Endothelial cell of umbilical vein (primary cell): ENCODE measurements around the gene MADCAM1. TPM values are rescaled to one million over a fixed set of nuclear protein-coding genes. Genes with fewer than 3 reads are reported as not detected.

Source experiments
- BruUV-seq: library from RNA; stranded (reverse); fragments of 400-500 nt; replicated peaks from 2 replicates; lab custom pipeline; 2021; lab: Mats Ljungman, UMichigan
- CTCF ChIA-PET: fragments of 300-600, 350-600 bp; sonication (Branson Sonifier 250); formaldehyde crosslinking; loops from one replicate; lab custom pipeline; 2021; ENCODE audit warnings: antibody characterized with exemption, inconsistent platforms; lab: Charles Lee
- POLR2A ChIA-PET: fragments of 300-600, 350-600 bp; sonication (Branson Sonifier 250); formaldehyde crosslinking; loops from one replicate; lab custom pipeline; 2021; ENCODE audit warnings: antibody characterized with exemption, inconsistent platforms; lab: Charles Lee
- DNase-seq: peaks from one replicate; pipeline ENCODE4 v3.0.0-alpha.2; 2011; ENCODE audit warnings: low read depth, low spot score
- FAIRE-seq: peaks from 2 replicates; lab custom pipeline; 2011; peaks lifted over from hg19 to GRCh38; lab: Jason Lieb, UNC
- H2AFZ ChIP-seq: 2 replicates; pipeline ENCODE4 v1.6.0; 2012; ENCODE audit warnings: low read depth, low read length, control low read depth, inconsistent platforms
- H3K27ac ChIP-seq: 2 replicates; pipeline ENCODE4 v1.5.1; 2011; ENCODE audit warnings: low read depth, mild to moderate bottlenecking, control low read depth, low read length, moderate library complexity; ENCODE audit not compliant: insufficient read depth
- H3K27me3 ChIP-seq, 2 experiments: 2 replicates each; pipeline versions ENCODE4 v1.6.0 to v1.6.1; 2011; ENCODE audit warnings: low read length in 2 of 2, mixed read lengths in 1 of 2; ENCODE audit not compliant: control insufficient read depth in 2 of 2, insufficient read depth in 2 of 2
- H3K36me3 ChIP-seq, 2 experiments: 2 replicates in 1 of 2; 3 replicates in 1 of 2; pipeline ENCODE4 v1.5.1; 2011; ENCODE audit warnings: low read length in 2 of 2, mild to moderate bottlenecking in 1 of 2, moderate library complexity in 1 of 2; ENCODE audit not compliant: control insufficient read depth in 2 of 2, insufficient read depth in 2 of 2; ENCODE audit errors: extremely low read depth in 1 of 2
- H3K4me1 ChIP-seq: 3 replicates; pipeline ENCODE4 v1.5.1; 2011; ENCODE audit warnings: mild to moderate bottlenecking, low read length; ENCODE audit not compliant: control insufficient read depth, insufficient read depth; ENCODE audit errors: extremely low read depth
- H3K4me2 ChIP-seq: 2 replicates; pipeline ENCODE4 v1.6.1; 2011; ENCODE audit warnings: low read length, control low read depth, mixed read lengths; ENCODE audit not compliant: insufficient read depth
- H3K4me3 ChIP-seq, 3 experiments: fragments of 200-600 bp in 1 of 3; sonication (generic), shearing (Covaris generic) in 1 of 3; replicated peaks in 1 of 3; 2 replicates each; pipeline ENCODE4 v1.5.1; 2011 to 2016; ENCODE audit warnings: control low read depth in 3 of 3, low read length in 3 of 3, mild to moderate bottlenecking in 2 of 3, inconsistent platforms in 1 of 3, low read depth in 1 of 3, moderate library complexity in 1 of 3; ENCODE audit not compliant: insufficient read depth in 1 of 3
- H3K79me2 ChIP-seq: 2 replicates; pipeline ENCODE4 v1.6.0; 2012; ENCODE audit warnings: low read length, inconsistent platforms; ENCODE audit not compliant: control insufficient read depth, insufficient read depth
- H3K9ac ChIP-seq: replicated peaks from 2 replicates; pipeline ENCODE3; 2011; ENCODE audit warnings: low read length, control low read depth; ENCODE audit not compliant: insufficient read depth; ENCODE audit errors: extremely low read depth
- H3K9me1 ChIP-seq: replicated peaks from 3 replicates; pipeline ENCODE4 v1.6.0; 2011; ENCODE audit warnings: mild to moderate bottlenecking, low read length; ENCODE audit not compliant: control insufficient read depth, insufficient read depth; ENCODE audit errors: extremely low read depth
- H3K9me3 ChIP-seq: replicated peaks from 2 replicates; pipeline ENCODE4 v1.5.1; 2012; ENCODE audit warnings: low read length, inconsistent platforms; ENCODE audit not compliant: control insufficient read depth, insufficient read depth
- H4K20me1 ChIP-seq: replicated peaks from 2 replicates; pipeline ENCODE3; 2011; ENCODE audit warnings: mild to moderate bottlenecking, low read length; ENCODE audit not compliant: control insufficient read depth, insufficient read depth; ENCODE audit errors: extremely low read depth
- CTCF ChIP-seq, 2 donors: IDR thresholded peaks; 1 replicate in 1 of 2; 2 replicates in 1 of 2; pipeline ENCODE4 v1.5.1; 2011; ENCODE audit warnings: low read length in 2 of 2, mild to moderate bottlenecking in 2 of 2, moderate library complexity in 2 of 2, control low read depth in 1 of 2, inconsistent platforms in 1 of 2, low read depth in 1 of 2; ENCODE audit not compliant: insufficient read depth in 1 of 2; ENCODE audit errors: extremely low read depth in 1 of 2
- EZH2 ChIP-seq: IDR thresholded peaks from 2 replicates; pipeline ENCODE4 v1.6.1; 2012; ENCODE audit warnings: borderline replicate concordance, low read depth, mild to moderate bottlenecking, moderate library complexity, low read length, inconsistent platforms; ENCODE audit not compliant: severe bottlenecking
- FOS ChIP-seq: IDR thresholded peaks from 2 replicates; pipeline ENCODE4 v1.6.1; 2011; ENCODE audit warnings: mild to moderate bottlenecking, low read length, moderate library complexity, borderline replicate concordance; ENCODE audit not compliant: insufficient read depth
- GATA2 ChIP-seq: IDR thresholded peaks from 2 replicates; pipeline ENCODE4 v1.7.0; 2011; ENCODE audit warnings: low read depth, mild to moderate bottlenecking, moderate library complexity, mixed read lengths, low read length; ENCODE audit not compliant: insufficient read length, insufficient read depth
- JUN ChIP-seq: IDR thresholded peaks from 2 replicates; pipeline ENCODE4 v1.6.1; 2011; ENCODE audit warnings: borderline replicate concordance, low read depth; ENCODE audit not compliant: insufficient read length, insufficient read depth
- MAX ChIP-seq: IDR thresholded peaks from 2 replicates; pipeline ENCODE4 v1.6.1; 2011; ENCODE audit not compliant: insufficient read depth, insufficient read length
- MYC ChIP-seq: IDR thresholded peaks from one replicate; pipeline ENCODE4 v1.6.1; 2011; ENCODE audit warnings: mild to moderate bottlenecking, low read depth, low read length
- POLR2A ChIP-seq: IDR thresholded peaks from 2 replicates; pipeline ENCODE4 v1.6.1; 2012; ENCODE audit warnings: low read depth, mild to moderate bottlenecking, control low read depth, low read length
- POLR2AphosphoS5 ChIP-seq: IDR thresholded peaks from 2 replicates; pipeline ENCODE4 v1.6.1; 2012; ENCODE audit warnings: low read depth, mild to moderate bottlenecking, control low read depth, low read length, moderate library complexity; ENCODE audit not compliant: insufficient read depth
- dilution Hi-C: fragments of 300-500 bp; cut with MboI; formaldehyde crosslinking; loops from one replicate; pipeline ENCODE4 v1.15.0; 2019; ENCODE audit warnings: low sequenced_read_pairs; ENCODE audit not compliant: extremely low pct_ligation_motif_present
- intact Hi-C: fragments of 100-400 bp; cut with micrococcal nuclease; formaldehyde crosslinking; loops from one replicate; pipeline ENCODE4 v1.10.0; 2022
- polyA plus RNA-seq, 4 experiments: library from polyadenylated mRNA; depleted of rRNA in 3 of 4; stranded (reverse) in 3 of 4; unstranded in 1 of 4; fragments of >200 nt; gene quantifications; 2 replicates each; pipeline versions ENCODE4 v1.2.1 to v1.2.3, GENCODE V29; 2011 to 2012; ENCODE audit warnings: missing spikeins in 1 of 4
- total RNA-seq: library from RNA; stranded (reverse); gene quantifications from 2 replicates; pipeline ENCODE4 v1.2.3, GENCODE V29; 2021

The MADCAM1 gene
- total and polyA plus RNA-seq, 2 donors (not counting 3 experiments of a cell fraction or from before 2014, with no cell fraction given) = 0.07 to 0.31 TPM

- DNase-seq = peak; percentile 100
- peak; percentile 100 for FAIRE-seq
- dilution Hi-C loops = no loop called here
- ChIA-PET CTCF (interaction anchor here (0.6 to 1.5 kb wide), 26 partner anchors 9 to 502 kb away, joined by 3 to 28 read pairs (median 4); partner anchors contain the start of genes CDC34 and MADCAM1), POLR2A (interaction anchor here (0.6 to 0.9 kb wide), 3 partner anchors 65 to 226 kb away, joined by 3 read pairs; no protein-coding TSS in a partner anchor)
- no TSS peak for BruUV-seq
- Histone ChIP-seq H3K9me1 (no peaks in the 10 kb centered on the region), H2AFZ (peak overlapping the region; percentile 63), H3K9ac (peak overlapping the region; percentile 78), H3K4me2 (peak overlapping the region; percentile 32), H3K9me3 (no peaks in the 10 kb centered on the region), H3K4me3 (peak overlapping the region; percentile 26 to 91 (median 65)), H3K36me3 (no peaks in the 10 kb centered on the region), H3K27ac (peak overlapping the region; percentile 87), H3K4me1 (peaks cover 18% of the 10 kb centered on the region), H4K20me1 (no peaks in the 10 kb centered on the region), H3K27me3 (no peaks in the 10 kb centered on the region), H3K79me2 (peaks cover 8% of the 10 kb centered on the region)
- peak; percentile 97 to 100 for TF ChIP-seq CTCF (IDR thresholded peaks at IDR 0.05; ENCODE audit: extremely low read depth in 1 of 2, insufficient read depth in 1 of 2, low read depth in 1 of 2, low read length in 2 of 2)
- TF ChIP-seq POLR2AphosphoS5 = peak; percentile 10
- peak; percentile 42 for TF ChIP-seq MYC
- no peak for TF ChIP-seq FOS
- no peak for TF ChIP-seq EZH2
- no peak for TF ChIP-seq POLR2A
- no peak for TF ChIP-seq MAX
- no peak for TF ChIP-seq JUN
- TF ChIP-seq GATA2 = no peak
- intact Hi-C loops = loop anchor here (1.0 to 10.0 kb wide), 3 partner anchors 17 to 212 kb away; partner anchors contain the start of gene PLPP2
Observed at GRCh38 chr19:506404-507285, 10.4 kb downstream of the MADCAM1 start.
